GM18507 (cell line): ENCODE data around the gene KCNN1.
"Not testable (repeated sequence)": the region's sequence is repeated elsewhere in the genome, so short reads cannot be mapped to it uniquely, and the experiment has no call there.

ENCODE experiments used
- DNase-seq: peaks from one replicate; pipeline ENCODE4 v3.0.0; 2011; ENCODE audit warnings: low read depth; ENCODE audit not compliant: insufficient read length; ENCODE audit errors: extremely low spot score
- FAIRE-seq: peaks from 2 replicates; lab custom pipeline; 2011; peaks lifted over from hg19 to GRCh38; lab: Jason Lieb, UNC

The KCNN1 gene

GRCh38 chr19:17997969-17998826, 31.3 kb downstream of the KCNN1 start:
- DNase-seq = no peak
- FAIRE-seq = no peak

GRCh38 chr19:17998827-17999150, 31.9 kb downstream of the KCNN1 start:
- no peak for FAIRE-seq
- DNase-seq = no peak

- no peak for FAIRE-seq
- no peak for DNase-seq
These were observed 33.0 kb downstream of the KCNN1 start for GRCh38 chr19:17999684-18000479.

- DNase-seq (no peak), FAIRE-seq (no peak)
These were observed 33.6 kb downstream of the KCNN1 start for GRCh38 chr19:18000480-18000914.

GRCh38 chr19:18000915-18001776, 34.2 kb downstream of the KCNN1 start:
- peak; percentile 77 for DNase-seq
- FAIRE-seq = no peak

GRCh38 chr19:18001777-18002345, 35.0 kb downstream of the KCNN1 start:
- FAIRE-seq (no peak), DNase-seq (no peak)

- no peak for FAIRE-seq
These were observed 35.5 kb downstream of the KCNN1 start for GRCh38 chr19:18002347-18002850.

GRCh38 chr19:18005750-18006149, 38.8 kb downstream of the KCNN1 start:
- FAIRE-seq, DNase-seq: not testable (repeated sequence)

More at GRCh38 chr19:18002347-18002850, 35.5 kb downstream of the KCNN1 start:
- DNase-seq = no peak

GRCh38 chr19:18007044-18007916, 40.4 kb downstream of the KCNN1 start:
- FAIRE-seq (peak; percentile 93), DNase-seq (peak; percentile 75)

- FAIRE-seq = peak; percentile 92
- DNase-seq = peak; percentile 93
These were observed 41.2 kb downstream of the KCNN1 start, which contains the start of gene ARRDC2 for GRCh38 chr19:18007917-18008673. Gene ARRDC2 (plus strand): TSS chr19:18008170. CDS start chr19:18008311, 141 bp downstream.

- FAIRE-seq (no peak), DNase-seq (no peak)
These were observed 41.9 kb downstream of the KCNN1 start for GRCh38 chr19:18008814-18009213.

GRCh38 chr19:18009412-18010066, 42.6 kb downstream of the KCNN1 start:
- DNase-seq (no peak), FAIRE-seq (no peak)

- no peak for FAIRE-seq
These were observed 43.2 kb downstream of the KCNN1 start for GRCh38 chr19:18010149-18010548.

GRCh38 chr19:18013210-18014111, 46.6 kb downstream of the KCNN1 start:
- DNase-seq = no peak

More at GRCh38 chr19:18010149-18010548, 43.2 kb downstream of the KCNN1 start:
- no peak for DNase-seq

GRCh38 chr19:18014197-18014596, 47.3 kb downstream of the KCNN1 start:
- FAIRE-seq (no peak), DNase-seq (no peak)

More at GRCh38 chr19:18013210-18014111, 46.6 kb downstream of the KCNN1 start:
- no peak for FAIRE-seq
